Prostate gland (tissue), 2 donors: ENCODE data around the gene DYNC1LI1.

Experiments
- POLR2A ChIP-seq: fragments of 450-650 bp; IDR thresholded peaks from one replicate; pipeline ENCODE4 v1.6.1; 2016; ENCODE audit warnings: antibody characterized with exemption, mild to moderate bottlenecking
- POLR2AphosphoS5 ChIP-seq: sonication (generic); formaldehyde crosslinking; IDR thresholded peaks from one replicate; pipeline ENCODE4 v1.6.1; 2017; ENCODE audit warnings: antibody characterized with exemption
- TF ChIP-seq, protein P1 (sequence below), 4 experiments: fragments of 200-600 bp in 2 of 4; fragments of 450-650 bp in 2 of 4; sonication (generic) in 2 of 4; IDR thresholded peaks; 1 replicate in 3 of 4; 2 replicates in 1 of 4; pipeline ENCODE4 v1.5.1; 2016 to 2019; ENCODE audit warnings: antibody characterized with exemption in 4 of 4, mild to moderate bottlenecking in 2 of 4, moderate library complexity in 2 of 4

GRCh38 chr3:32607522-32607921 lies 36.9 kb upstream of the DYNC1LI1 start:
- TF ChIP-seq, protein P1, sequence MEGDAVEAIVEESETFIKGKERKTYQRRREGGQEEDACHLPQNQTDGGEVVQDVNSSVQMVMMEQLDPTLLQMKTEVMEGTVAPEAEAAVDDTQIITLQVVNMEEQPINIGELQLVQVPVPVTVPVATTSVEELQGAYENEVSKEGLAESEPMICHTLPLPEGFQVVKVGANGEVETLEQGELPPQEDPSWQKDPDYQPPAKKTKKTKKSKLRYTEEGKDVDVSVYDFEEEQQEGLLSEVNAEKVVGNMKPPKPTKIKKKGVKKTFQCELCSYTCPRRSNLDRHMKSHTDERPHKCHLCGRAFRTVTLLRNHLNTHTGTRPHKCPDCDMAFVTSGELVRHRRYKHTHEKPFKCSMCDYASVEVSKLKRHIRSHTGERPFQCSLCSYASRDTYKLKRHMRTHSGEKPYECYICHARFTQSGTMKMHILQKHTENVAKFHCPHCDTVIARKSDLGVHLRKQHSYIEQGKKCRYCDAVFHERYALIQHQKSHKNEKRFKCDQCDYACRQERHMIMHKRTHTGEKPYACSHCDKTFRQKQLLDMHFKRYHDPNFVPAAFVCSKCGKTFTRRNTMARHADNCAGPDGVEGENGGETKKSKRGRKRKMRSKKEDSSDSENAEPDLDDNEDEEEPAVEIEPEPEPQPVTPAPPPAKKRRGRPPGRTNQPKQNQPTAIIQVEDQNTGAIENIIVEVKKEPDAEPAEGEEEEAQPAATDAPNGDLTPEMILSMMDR (IDR thresholded peaks at IDR 0.05) = no peak
- no peak for TF ChIP-seq POLR2AphosphoS5
- TF ChIP-seq POLR2A = no peak
